ENCODE measurements around the gene TNFRSF12A.

DNA sequence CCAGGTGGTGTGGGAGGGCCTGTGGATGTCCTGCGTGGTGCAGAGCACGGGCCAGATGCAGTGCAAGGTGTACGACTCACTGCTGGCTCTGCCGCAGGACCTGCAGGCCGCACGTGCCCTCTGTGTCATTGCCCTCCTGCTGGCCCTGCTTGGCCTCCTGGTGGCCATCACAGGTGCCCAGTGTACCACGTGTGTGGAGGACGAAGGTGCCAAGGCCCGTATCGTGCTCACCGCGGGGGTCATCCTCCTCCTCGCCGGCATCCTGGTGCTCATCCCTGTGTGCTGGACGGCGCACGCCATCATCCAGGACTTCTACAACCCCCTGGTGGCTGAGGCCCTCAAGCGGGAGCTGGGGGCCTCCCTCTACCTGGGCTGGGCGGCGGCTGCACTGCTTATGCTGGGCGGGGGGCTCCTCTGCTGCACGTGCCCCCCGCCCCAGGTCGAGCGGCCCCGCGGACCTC lies 6.6 kb upstream of the TNFRSF12A start:
- TF ChIP-seq, protein P1, sequence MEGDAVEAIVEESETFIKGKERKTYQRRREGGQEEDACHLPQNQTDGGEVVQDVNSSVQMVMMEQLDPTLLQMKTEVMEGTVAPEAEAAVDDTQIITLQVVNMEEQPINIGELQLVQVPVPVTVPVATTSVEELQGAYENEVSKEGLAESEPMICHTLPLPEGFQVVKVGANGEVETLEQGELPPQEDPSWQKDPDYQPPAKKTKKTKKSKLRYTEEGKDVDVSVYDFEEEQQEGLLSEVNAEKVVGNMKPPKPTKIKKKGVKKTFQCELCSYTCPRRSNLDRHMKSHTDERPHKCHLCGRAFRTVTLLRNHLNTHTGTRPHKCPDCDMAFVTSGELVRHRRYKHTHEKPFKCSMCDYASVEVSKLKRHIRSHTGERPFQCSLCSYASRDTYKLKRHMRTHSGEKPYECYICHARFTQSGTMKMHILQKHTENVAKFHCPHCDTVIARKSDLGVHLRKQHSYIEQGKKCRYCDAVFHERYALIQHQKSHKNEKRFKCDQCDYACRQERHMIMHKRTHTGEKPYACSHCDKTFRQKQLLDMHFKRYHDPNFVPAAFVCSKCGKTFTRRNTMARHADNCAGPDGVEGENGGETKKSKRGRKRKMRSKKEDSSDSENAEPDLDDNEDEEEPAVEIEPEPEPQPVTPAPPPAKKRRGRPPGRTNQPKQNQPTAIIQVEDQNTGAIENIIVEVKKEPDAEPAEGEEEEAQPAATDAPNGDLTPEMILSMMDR (IDR thresholded peaks at IDR 0.05), result no peak
- TF ChIP-seq POLR2A (IDR thresholded peaks at IDR 0.05), result no peak

All from Peyer's patch (tissue), 4 donors.